HCT116 (cell line): ENCODE results near the gene TAMALIN. TPM values are rescaled to one million over a fixed set of nuclear protein-coding genes. Genes with fewer than 3 reads are reported as not detected.

Experiments
- ATAC-seq: fragments of 200-7000 bp; cut with Tn5 transposase; 2 replicates; pipeline ENCODE4 v1.9.1; 2020; ENCODE audit warnings: mild to moderate bottlenecking, moderate library complexity
- BruUV-seq: library from RNA; stranded (reverse); fragments of 400-500 nt; replicated peaks from 2 replicates; lab custom pipeline; 2021; lab: Mats Ljungman, UMichigan
- CTCF ChIA-PET: fragments of 300-600 bp; sonication (Branson Sonifier 250); formaldehyde crosslinking; loops from one replicate; lab custom pipeline; 2021; ENCODE audit warnings: antibody characterized with exemption; lab: Charles Lee
- POLR2A ChIA-PET: fragments of 300-600, 350-600 bp; sonication (Branson Sonifier 250); formaldehyde crosslinking; loops from one replicate; lab custom pipeline; 2021; ENCODE audit warnings: antibody characterized with exemption; lab: Charles Lee
- RAD21 ChIA-PET, 2 experiments: fragments of 300-600 bp; sonication (Branson Sonifier 250); formaldehyde crosslinking; loops; one replicate each; lab custom pipeline; 2023; ENCODE audit warnings: low total read pairs in 2 of 2; ENCODE audit not compliant: uncharacterized antibody in 2 of 2, unreplicated experiment in 2 of 2, low non-redundant PET in 1 of 2; lab: Charles Lee
- DNase-seq: peaks from one replicate; pipeline ENCODE4 v3.0.0-alpha.2; 2010; ENCODE audit warnings: low read depth, low spot score
- H2AFZ ChIP-seq: fragments of 200-600 bp; shearing (Covaris generic), sonication (generic); 2 replicates; pipeline ENCODE4 v1.6.1; 2017; ENCODE audit warnings: low read depth, mixed run types, mixed read lengths, antibody characterized with exemption, low read length; ENCODE audit not compliant: poor library complexity, severe bottlenecking
- H3K27ac ChIP-seq: 2 replicates; pipeline ENCODE4 v1.5.1; 2012; ENCODE audit warnings: low read depth, low read length
- H3K27me3 ChIP-seq: fragments of 200-600 bp; sonication (generic); 2 replicates; pipeline ENCODE4 v1.6.1; 2016; ENCODE audit warnings: mixed run types, low read length, mixed read lengths; ENCODE audit not compliant: insufficient read depth
- H3K36me3 ChIP-seq, 2 experiments: fragments of 200-500 bp in 1 of 2; fragments of 200-600 bp in 1 of 2; sonication (Bioruptor generic) in 1 of 2; sonication (generic) in 1 of 2; 2 replicates each; pipeline versions ENCODE4 v1.5.1 to v1.6.1; 2014 to 2016; ENCODE audit warnings: low read length in 2 of 2, inconsistent platforms in 1 of 2, mixed read lengths in 1 of 2, mixed run types in 1 of 2; ENCODE audit not compliant: insufficient read depth in 2 of 2, control insufficient read depth in 1 of 2
- H3K4me1 ChIP-seq, 2 experiments: fragments of 200-600 bp in 1 of 2; sonication (generic) in 1 of 2; 2 replicates each; pipeline versions ENCODE4 v1.5.1 to v1.6.1; 2012 to 2017; ENCODE audit warnings: low read length in 2 of 2, inconsistent platforms in 1 of 2, mild to moderate bottlenecking in 1 of 2, mixed read lengths in 1 of 2, mixed run types in 1 of 2, moderate library complexity in 1 of 2; ENCODE audit not compliant: insufficient read depth in 2 of 2, control insufficient read depth in 1 of 2
- H3K4me2 ChIP-seq: fragments of 200-600 bp; sonication (generic); 2 replicates; pipeline ENCODE4 v1.6.1; 2017; ENCODE audit warnings: mixed run types, low read length, mixed read lengths
- H3K4me3 ChIP-seq, 2 experiments: fragments of 200-600 bp in 1 of 2; sonication (generic) in 1 of 2; replicated peaks in 1 of 2; 2 replicates each; pipeline ENCODE4 v1.5.1; 2011 to 2016; ENCODE audit warnings: low read length in 2 of 2, control low read depth in 1 of 2, low read depth in 1 of 2, mild to moderate bottlenecking in 1 of 2, mixed read lengths in 1 of 2, mixed run types in 1 of 2
- H3K79me2 ChIP-seq: fragments of 200-600 bp; sonication (generic); 2 replicates; pipeline ENCODE4 v1.6.1; 2017; ENCODE audit warnings: mild to moderate bottlenecking, mixed run types, low read length, moderate library complexity, mixed read lengths; ENCODE audit not compliant: insufficient read depth
- H3K9ac ChIP-seq: fragments of 200-600 bp; sonication (generic); 2 replicates; pipeline ENCODE4 v1.6.1; 2016; ENCODE audit warnings: low read length, mixed read lengths
- H3K9me2 ChIP-seq: fragments of 200-600 bp; sonication (generic), shearing (Covaris generic); 2 replicates; pipeline ENCODE4 v1.6.1; 2017; ENCODE audit warnings: mixed run types, mild to moderate bottlenecking, moderate library complexity; ENCODE audit not compliant: insufficient read depth
- H3K9me3 ChIP-seq, 2 experiments: fragments of 200-500 bp in 1 of 2; fragments of 200-600 bp in 1 of 2; sonication (Bioruptor generic) in 1 of 2; sonication (generic) in 1 of 2; 2 replicates each; pipeline ENCODE4 v1.6.1; 2014 to 2017; ENCODE audit warnings: low read length in 2 of 2, mixed read lengths in 2 of 2, inconsistent platforms in 1 of 2, low read depth in 1 of 2, mild to moderate bottlenecking in 1 of 2, mixed run types in 1 of 2, moderate library complexity in 1 of 2; ENCODE audit not compliant: control insufficient read depth in 1 of 2, insufficient read depth in 1 of 2
- H4K20me1 ChIP-seq: fragments of 200-600 bp; sonication (generic), shearing (Covaris generic); 2 replicates; pipeline ENCODE4 v1.6.1; 2017; ENCODE audit warnings: mixed run types, mild to moderate bottlenecking, moderate library complexity; ENCODE audit not compliant: insufficient read depth
- CEBPB ChIP-seq: IDR thresholded peaks from 2 replicates; pipeline ENCODE4 v1.6.1; 2012; ENCODE audit warnings: low read depth
- EGR1 ChIP-seq: IDR thresholded peaks from 2 replicates; pipeline ENCODE4 v1.6.1; 2012; ENCODE audit warnings: low read depth
- EZH2 ChIP-seq: fragments of 200-600 bp; sonication (generic); IDR thresholded peaks from 2 replicates; pipeline ENCODE4 v1.6.1; 2017; ENCODE audit warnings: antibody characterized with exemption, mixed run types
- EZH2phosphoT487 ChIP-seq: fragments of 200-600 bp; IDR thresholded peaks from 2 replicates; pipeline ENCODE4 v1.6.1; 2018; ENCODE audit warnings: antibody characterized with exemption, borderline replicate concordance
- FOSL1 ChIP-seq: IDR thresholded peaks from 2 replicates; pipeline ENCODE4 v1.6.1; 2012; ENCODE audit warnings: low read depth
- POLR2A ChIP-seq: IDR thresholded peaks from 2 replicates; pipeline ENCODE4 v1.7.0; 2011; ENCODE audit warnings: borderline replicate concordance; ENCODE audit not compliant: insufficient read depth, insufficient read length; ENCODE audit errors: extremely low read depth
- POLR2AphosphoS5 ChIP-seq: IDR thresholded peaks from 2 replicates; pipeline ENCODE4 v1.6.1; 2011; ENCODE audit warnings: mild to moderate bottlenecking, low read depth, low read length, moderate library complexity
- RAD21 ChIP-seq: IDR thresholded peaks from 2 replicates; pipeline ENCODE4 v1.6.1; 2012; ENCODE audit warnings: low read depth, mild to moderate bottlenecking
- SP1 ChIP-seq: IDR thresholded peaks from 2 replicates; pipeline ENCODE4 v1.6.1; 2012; ENCODE audit warnings: low read depth
- TCF7L2 ChIP-seq: IDR thresholded peaks from 2 replicates; pipeline ENCODE4 v1.7.0; 2011; ENCODE audit warnings: borderline replicate concordance, inconsistent platforms; ENCODE audit not compliant: insufficient read depth, insufficient read length; ENCODE audit errors: extremely low read depth
- YY1 ChIP-seq: IDR thresholded peaks from 2 replicates; pipeline ENCODE4 v1.6.1; 2011; ENCODE audit warnings: low read length, low read depth, moderate library complexity, mild to moderate bottlenecking; ENCODE audit not compliant: insufficient replicate concordance; ENCODE audit errors: extremely low read depth
- ZNF274 ChIP-seq: fragments of 200-500 bp; sonication (Bioruptor generic); IDR thresholded peaks from 2 replicates; pipeline ENCODE4 v1.6.1; 2014; ENCODE audit warnings: mild to moderate bottlenecking, low read depth, low read length, inconsistent platforms
- intact Hi-C: fragments of 100-400 bp; cut with micrococcal nuclease; formaldehyde crosslinking; loops from 2 replicates; pipeline ENCODE4 v1.10.0; 2022
- total RNA-seq: library from RNA; stranded (reverse); gene quantifications from one replicate; pipeline ENCODE4 v1.2.1, GENCODE V29; 2021; ENCODE audit not compliant: unreplicated experiment
- TF ChIP-seq, protein P1 (sequence below): IDR thresholded peaks from 2 replicates; pipeline ENCODE4 v1.6.1; 2012
- TF ChIP-seq, protein P2 (sequence below), 3 experiments: fragments of 200-600 bp in 1 of 3; sonication (generic) in 1 of 3; IDR thresholded peaks in 2 of 3; conservative IDR thresholded peaks in 1 of 3; 2 replicates each; pipeline ENCODE4 v1.5.1; 2012 to 2017; ENCODE audit warnings: low read depth in 2 of 3, low read length in 2 of 3, antibody characterized with exemption in 1 of 3, borderline replicate concordance in 1 of 3, control low read depth in 1 of 3, mild to moderate bottlenecking in 1 of 3, mixed read lengths in 1 of 3, mixed run types in 1 of 3, moderate library complexity in 1 of 3; ENCODE audit not compliant: insufficient read depth in 1 of 3
- TF ChIP-seq, protein P3 (sequence below): IDR thresholded peaks from 2 replicates; pipeline ENCODE4 v1.6.1; 2012
- TF ChIP-seq, protein P4 (sequence below): IDR thresholded peaks from 2 replicates; pipeline ENCODE4 v1.6.1; 2011; ENCODE audit warnings: mild to moderate bottlenecking, low read length, moderate library complexity; ENCODE audit not compliant: insufficient replicate concordance; ENCODE audit errors: extremely low read depth

Gene TAMALIN
- total RNA-seq, 1 experiment from 2014 or later = 1.1 TPM

DNA sequence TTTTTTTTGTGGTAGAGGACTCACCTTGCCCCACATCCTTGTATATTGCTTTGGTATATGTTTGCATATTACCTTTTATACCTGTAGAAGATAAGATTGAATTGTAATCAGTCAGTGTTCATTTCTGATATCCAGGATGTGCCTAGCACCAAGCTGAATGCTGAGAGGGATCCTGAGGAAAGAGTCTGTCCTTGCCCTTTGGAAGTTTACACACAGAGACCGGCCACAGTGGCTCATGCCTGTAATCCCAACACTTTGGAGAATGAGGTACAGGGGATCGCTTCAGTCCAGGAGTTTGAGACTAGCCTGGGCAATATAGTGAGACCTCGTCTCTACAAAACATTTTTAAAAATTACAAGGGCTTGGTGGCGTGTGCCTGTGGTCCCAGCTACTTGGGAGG, 46.8 kb upstream of the TAMALIN start:
- Histone ChIP-seq H3K4me1 (peaks cover 13 to 23% of the 10 kb centered on the region in 2 experiments), H3K36me3 (peaks cover 0 to 4% of the 10 kb centered on the region in 2 experiments; a peak in 1 of 4 replicates), H3K9ac (no peak overlapping the region), H3K27ac (no peak overlapping the region), H3K27me3 (no peaks in the 10 kb centered on the region), H4K20me1 (no peaks in the 10 kb centered on the region), H3K9me3 (no peaks in the 10 kb centered on the region), H3K4me3 (no peak overlapping the region), H3K4me2 (no peak overlapping the region), H2AFZ (no peak overlapping the region), H3K79me2 (peaks cover 83% of the 10 kb centered on the region), H3K9me2 (no peaks in the 10 kb centered on the region)
- ChIA-PET RAD21 (no interaction called here), POLR2A (no interaction called here), CTCF (no interaction called here)
- ATAC-seq (no peak), DNase-seq (no peak)
- TF ChIP-seq, protein P1, sequence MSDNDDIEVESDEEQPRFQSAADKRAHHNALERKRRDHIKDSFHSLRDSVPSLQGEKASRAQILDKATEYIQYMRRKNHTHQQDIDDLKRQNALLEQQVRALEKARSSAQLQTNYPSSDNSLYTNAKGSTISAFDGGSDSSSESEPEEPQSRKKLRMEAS = no peak
- TF ChIP-seq POLR2A (no peak), POLR2AphosphoS5 (no peak), CEBPB (no peak), TCF7L2 (no peak), RAD21 (no peak), EZH2 (no peak), SP1 (no peak), ZNF274 (no peak), YY1 (no peak), EGR1 (no peak), EZH2phosphoT487 (no peak), FOSL1 (no peak)
- TF ChIP-seq, protein P2, sequence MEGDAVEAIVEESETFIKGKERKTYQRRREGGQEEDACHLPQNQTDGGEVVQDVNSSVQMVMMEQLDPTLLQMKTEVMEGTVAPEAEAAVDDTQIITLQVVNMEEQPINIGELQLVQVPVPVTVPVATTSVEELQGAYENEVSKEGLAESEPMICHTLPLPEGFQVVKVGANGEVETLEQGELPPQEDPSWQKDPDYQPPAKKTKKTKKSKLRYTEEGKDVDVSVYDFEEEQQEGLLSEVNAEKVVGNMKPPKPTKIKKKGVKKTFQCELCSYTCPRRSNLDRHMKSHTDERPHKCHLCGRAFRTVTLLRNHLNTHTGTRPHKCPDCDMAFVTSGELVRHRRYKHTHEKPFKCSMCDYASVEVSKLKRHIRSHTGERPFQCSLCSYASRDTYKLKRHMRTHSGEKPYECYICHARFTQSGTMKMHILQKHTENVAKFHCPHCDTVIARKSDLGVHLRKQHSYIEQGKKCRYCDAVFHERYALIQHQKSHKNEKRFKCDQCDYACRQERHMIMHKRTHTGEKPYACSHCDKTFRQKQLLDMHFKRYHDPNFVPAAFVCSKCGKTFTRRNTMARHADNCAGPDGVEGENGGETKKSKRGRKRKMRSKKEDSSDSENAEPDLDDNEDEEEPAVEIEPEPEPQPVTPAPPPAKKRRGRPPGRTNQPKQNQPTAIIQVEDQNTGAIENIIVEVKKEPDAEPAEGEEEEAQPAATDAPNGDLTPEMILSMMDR (IDR thresholded peaks at IDR 0.05 in 2 of 3, conservative IDR thresholded peaks at IDR 0.05 in 1 of 3; ENCODE audit: borderline replicate concordance in 1 of 3, insufficient read depth in 1 of 3, low read depth in 2 of 3, low read length in 2 of 3) = no peak
- TF ChIP-seq, protein P3, sequence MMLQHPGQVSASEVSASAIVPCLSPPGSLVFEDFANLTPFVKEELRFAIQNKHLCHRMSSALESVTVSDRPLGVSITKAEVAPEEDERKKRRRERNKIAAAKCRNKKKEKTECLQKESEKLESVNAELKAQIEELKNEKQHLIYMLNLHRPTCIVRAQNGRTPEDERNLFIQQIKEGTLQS = no peak
- TF ChIP-seq, protein P4, sequence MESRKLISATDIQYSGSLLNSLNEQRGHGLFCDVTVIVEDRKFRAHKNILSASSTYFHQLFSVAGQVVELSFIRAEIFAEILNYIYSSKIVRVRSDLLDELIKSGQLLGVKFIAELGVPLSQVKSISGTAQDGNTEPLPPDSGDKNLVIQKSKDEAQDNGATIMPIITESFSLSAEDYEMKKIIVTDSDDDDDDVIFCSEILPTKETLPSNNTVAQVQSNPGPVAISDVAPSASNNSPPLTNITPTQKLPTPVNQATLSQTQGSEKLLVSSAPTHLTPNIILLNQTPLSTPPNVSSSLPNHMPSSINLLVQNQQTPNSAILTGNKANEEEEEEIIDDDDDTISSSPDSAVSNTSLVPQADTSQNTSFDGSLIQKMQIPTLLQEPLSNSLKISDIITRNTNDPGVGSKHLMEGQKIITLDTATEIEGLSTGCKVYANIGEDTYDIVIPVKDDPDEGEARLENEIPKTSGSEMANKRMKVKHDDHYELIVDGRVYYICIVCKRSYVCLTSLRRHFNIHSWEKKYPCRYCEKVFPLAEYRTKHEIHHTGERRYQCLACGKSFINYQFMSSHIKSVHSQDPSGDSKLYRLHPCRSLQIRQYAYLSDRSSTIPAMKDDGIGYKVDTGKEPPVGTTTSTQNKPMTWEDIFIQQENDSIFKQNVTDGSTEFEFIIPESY = no peak
- intact Hi-C loops = no loop called here
- no TSS peak for BruUV-seq
